Embryonic facial prominence (tissue), 1 donor: ENCODE results near the gene THOC2.
"Not testable (repeated sequence)": the region's sequence is repeated elsewhere in the genome, so short reads cannot be mapped to it uniquely, and the experiment has no call there.

Experiments used
- DNase-seq: peaks from one replicate; pipeline ENCODE4 v3.0.0-alpha.2; 2016; ENCODE audit errors: extremely low spot score

The THOC2 gene

DNA sequence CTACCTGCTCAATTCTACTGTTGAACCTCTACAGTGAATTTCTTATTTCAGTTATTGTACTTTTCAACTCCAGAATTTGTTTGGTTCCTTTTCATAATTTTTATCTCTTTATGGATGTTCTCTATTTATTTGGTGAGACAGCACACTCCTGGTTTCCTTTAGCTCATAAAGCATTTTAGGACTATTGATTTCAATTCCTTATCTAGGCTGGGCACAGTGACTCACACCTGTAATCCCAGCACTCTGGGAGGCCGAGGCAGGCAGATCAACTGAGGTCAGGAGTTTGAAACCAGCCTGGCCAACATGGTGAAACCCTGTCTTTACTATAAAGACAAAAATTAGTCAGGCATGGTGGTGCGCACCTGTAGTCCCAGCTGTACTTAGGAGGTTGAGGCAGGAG, 57.7 kb downstream of the THOC2 start:
- DNase-seq = no peak

DNA sequence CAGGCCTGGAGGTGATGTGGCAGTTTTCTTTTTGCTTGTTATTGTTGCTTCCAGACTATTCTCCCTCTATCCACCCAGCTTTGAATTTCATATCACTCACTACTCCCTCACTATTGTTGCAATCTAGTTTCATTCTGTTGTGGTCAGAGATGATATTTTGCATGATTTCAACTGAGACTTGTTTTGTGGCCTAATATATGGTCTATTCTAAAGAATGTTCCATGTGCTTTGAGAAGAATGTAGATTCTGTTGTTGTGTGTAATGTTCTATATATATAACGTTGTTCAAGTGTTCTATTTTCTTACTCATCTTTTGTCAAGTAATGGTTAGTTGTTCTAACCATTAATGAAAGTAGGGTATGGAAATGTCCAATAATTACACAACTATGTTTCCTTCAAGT, 59.0 kb downstream of the THOC2 start:
- DNase-seq = no peak

DNA sequence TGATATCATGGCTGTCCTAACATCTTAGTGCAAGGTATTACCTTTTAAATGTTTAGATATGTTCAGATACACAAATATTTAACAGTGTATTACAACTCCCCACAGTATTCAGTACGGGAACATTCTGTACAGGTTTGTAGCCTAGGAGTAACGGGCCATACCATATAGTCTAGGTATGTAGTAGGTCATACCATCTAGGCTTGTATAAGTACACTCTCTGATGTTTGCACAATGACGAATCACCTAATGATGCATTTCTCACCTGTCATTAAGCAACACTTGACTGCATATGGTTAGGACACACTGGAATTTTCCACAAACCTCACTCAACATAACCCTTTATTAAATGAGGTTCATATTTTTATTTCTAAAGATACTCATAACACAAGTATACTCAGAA, 67.7 kb downstream of the THOC2 start:
- no peak for DNase-seq

DNA sequence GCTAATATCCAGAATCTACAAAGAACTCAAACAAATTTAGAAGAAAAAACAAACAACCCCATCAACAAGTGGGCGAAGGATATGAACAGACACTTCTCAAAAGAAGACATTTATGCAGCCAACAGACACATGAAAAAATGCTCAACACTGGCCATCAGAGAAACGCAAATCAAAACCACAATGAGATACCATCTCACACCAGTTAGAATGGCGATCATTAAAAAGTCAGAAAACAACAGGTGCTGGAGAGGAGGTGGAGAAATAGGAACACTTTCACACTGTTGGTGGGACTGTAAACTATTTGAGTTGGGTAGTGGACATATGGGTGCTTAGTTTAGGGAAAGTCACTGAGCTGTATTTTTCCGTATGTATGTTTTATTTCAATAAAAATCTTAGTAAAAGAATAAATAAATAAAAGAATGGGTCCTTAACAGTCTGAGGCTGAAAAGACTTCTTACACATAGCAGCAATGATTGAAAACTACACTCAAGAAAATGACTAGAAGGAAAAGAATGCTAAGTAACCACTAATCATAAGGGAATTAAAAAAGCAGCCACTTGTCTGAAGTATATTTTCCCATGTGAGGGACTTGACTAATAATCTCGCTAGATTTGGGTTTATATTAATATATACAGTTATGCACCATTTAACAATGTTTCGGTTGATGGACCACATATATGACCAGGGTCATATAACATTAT, 68.2 kb downstream of the THOC2 start:
- DNase-seq = not testable (repeated sequence)

DNA sequence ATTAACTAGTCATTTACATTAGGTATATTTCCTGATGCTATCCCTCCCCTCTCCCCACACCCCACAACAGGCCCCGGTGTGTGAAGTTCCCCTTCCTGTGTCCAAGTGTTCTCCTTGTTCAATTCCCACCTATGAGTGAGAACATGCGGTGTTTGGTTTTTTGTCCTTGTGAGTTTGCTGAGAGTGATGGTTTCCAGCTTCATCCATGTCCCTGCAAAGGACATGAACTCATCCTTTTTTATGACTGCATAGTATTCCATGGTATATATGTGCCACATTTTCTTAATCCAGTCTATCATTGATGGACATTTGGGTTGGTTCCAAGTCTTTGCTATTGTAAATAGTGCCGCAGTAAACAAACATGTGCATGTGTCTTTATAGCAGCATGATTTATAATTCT, 69.1 kb downstream of the THOC2 start:
- not testable (repeated sequence) for DNase-seq

DNA sequence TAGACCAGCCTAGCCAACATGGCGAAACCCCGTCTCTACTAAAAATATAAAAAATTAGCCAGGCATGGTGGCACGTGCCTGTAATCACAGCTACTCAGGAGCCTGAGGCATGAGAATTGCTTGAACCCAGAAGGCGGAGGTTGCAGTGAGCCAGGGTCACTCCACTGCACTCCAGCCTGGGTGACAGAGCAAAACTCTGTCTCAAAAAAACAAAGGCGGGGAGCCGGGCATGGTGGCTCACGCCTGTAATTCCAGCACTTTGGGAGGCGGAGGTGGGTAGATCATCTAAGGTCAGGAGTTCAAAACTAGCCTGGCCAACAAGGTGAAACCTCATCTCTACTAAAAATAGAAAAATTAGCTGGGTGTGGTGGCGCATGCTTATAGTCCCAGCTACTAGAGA, 76.3 kb downstream of the THOC2 start:
- DNase-seq = not testable (repeated sequence)

DNA sequence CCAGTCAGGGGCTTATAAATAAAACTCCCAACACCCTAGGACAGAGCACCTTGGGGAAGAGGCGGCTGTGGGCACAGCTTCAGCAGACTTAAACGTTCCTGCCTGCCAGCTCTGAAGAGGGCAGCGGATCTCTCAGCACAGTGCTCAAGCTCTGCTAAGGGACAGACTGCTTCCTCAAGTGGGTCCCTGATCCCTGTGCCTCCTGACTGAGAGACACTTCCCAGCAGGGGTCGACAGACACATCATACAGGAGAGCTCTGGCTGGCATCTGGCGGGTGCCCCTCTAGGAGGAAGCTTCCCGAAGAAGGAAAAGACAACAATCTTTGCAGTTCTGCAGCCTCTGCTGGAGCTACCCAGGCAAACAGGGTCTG, 84.1 kb downstream of the THOC2 start:
- not testable (repeated sequence) for DNase-seq

DNA sequence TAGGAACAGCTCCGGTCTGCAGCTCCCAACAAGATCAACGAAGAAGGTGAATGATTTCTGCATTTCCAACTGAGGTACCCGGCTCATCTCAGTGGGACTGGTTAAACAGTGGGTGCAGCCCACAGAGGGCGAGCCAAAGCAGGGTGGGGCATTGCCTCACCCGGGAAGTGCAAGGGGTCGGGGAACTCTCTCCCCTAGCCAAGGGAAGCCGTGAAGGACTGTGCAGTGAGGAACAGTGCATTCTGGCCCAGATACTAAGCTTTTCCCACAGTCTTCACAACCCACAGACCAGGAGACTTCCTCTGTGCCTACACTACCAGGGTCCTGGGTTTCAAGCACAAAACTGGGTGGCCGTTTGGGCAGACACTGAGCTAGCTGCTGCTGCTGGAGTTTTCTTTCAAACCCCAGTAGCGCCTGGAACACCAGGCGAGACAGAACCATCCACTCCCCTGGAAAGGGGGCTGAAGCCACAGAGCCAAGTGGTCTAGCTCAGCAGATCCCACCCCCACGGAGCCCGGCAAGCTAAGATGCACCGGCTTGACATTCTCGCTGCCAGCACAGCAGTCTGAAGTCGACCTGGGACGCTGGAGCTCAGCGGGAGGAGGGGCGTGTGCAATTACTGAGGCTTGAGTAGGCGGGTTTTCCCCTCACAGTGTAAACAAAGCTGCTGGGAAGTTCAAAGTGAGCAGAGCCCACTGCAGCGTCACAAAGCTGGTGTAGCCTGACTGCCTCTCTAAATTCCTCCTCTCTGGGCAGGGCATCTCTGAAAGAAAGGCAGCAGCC, 84.6 kb downstream of the THOC2 start:
- no peak for DNase-seq

DNA sequence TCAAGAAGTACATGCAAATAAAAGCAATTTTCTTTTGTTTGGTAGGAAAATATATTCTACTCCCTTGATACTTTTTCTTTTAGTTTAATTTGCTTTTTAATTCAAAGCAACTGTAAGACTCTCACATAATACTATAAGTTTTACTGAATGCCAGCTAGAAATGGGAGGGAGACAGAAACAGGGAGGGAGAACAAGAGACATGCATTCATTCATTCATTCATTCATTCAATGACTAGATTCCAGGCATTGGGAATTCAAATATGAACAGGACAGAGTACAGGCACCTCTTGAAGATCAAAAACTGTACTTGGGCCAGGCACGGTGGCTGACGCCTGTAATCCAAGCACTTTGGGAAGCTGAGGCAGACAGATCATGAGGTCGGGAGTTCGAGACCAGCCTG, 85.6 kb downstream of the THOC2 start:
- DNase-seq = no peak

DNA sequence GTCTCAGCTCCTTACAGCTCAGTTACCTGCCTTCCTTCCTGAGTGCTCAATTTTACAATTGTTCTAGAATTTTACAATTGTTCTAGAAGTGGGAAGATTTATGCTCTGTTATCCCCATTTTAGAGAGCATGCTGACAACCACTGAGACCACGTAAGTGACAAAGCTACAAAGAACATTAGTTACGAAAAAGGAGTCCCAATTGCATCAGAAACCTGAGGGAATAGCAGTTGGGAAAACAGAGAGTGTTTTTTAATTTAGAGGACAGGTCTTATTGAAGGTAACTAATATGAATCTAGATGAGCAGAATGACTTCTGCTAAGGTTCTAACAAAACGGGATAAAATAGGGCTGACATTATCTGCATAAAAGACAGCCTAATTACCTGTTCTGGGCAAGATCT, 103.3 kb downstream of the THOC2 start:
- DNase-seq = no peak

DNA sequence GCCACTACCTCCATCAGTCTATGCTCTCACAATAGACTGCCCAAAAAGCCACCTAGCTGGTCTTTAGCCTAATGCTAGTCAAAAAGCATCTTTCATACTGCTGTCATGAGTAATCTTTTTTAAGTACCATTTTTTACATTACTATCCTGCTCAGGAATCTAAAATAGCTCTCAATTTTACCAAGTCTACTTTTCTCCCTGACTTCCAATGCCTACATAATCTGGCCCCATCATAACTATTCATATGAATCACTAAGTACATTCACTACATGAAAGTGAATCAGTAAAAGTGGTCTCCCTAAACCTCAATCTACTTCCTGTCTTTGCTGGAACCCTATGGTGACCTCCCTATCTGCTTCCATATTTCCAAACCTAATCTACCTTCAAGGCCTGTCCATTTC, 105.9 kb downstream of the THOC2 start:
- no peak for DNase-seq

DNA sequence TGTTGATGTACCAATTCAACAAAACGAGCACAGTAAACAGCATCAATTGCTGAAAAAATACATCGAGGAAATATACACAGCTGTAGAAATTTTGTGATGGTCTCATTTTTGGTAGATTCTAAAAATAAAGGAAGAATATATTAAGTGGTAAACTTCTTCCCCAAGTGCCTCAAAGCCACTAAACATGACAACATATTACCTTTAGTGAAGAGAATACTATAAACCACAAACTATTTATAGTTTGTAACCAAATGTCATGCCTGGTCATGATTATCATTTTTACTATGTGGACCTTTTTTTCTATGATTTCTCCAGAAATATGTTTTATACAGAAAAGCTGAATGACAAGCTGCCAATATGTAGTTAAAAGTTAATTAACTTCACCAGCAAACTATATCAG, 106.9 kb downstream of the THOC2 start:
- no peak for DNase-seq

DNA sequence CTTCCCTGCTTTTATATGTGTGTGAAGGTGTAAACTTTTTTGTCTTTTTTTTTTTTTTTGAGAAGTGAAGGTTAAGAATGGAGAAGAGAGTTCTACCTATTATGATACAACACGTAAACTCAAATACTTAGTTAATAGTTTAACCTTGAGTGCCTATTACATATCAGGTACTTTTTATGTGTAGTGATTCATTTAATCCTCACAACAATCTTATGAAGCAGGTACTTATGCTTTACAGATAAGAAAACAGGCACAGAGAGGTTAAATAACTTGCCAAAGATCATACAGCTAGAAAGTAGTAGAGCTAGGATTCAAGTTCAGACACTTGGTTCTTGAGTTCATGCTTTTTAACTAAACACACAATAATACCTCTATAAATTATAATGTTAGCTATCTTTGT, 107.4 kb downstream of the THOC2 start:
- DNase-seq = no peak

DNA sequence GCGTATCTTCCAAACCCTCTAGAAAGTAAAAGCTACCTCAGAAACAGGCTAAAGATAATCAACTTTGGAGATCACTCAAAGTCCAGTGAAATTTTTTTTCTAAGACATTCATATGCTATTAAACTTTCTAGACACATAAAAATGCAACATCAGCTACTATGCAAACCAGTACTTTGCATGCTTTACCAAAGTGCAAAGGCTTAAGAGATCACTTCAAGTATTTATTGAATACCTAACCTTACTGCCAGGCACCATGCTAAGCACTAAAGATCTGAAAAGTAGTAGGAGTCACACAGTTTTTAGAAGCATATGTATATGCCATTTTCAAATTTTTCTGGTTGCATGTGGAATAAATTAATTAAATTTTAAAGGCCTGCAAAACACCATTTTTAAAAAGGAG, 115.8 kb downstream of the THOC2 start:
- DNase-seq = no peak

DNA sequence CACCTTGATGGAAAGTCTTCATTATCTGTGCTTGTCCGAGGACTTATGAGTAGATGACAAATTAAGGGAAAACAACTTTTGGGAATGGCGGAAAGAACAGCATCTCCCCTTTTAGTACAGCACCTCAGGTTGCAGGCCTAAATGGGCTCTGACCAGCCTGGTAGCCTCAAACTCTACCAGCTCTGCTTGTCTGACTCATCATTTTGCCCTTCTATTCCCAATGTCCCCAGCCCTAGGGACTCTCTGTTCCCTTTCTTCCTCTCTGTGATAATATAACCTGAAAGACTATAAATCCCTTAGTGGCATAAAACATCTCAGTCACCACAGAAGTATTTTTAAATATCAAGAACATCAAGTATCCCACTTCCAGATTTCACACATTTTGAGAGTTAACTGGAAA, 121.9 kb downstream of the THOC2 start:
- no peak for DNase-seq

DNA sequence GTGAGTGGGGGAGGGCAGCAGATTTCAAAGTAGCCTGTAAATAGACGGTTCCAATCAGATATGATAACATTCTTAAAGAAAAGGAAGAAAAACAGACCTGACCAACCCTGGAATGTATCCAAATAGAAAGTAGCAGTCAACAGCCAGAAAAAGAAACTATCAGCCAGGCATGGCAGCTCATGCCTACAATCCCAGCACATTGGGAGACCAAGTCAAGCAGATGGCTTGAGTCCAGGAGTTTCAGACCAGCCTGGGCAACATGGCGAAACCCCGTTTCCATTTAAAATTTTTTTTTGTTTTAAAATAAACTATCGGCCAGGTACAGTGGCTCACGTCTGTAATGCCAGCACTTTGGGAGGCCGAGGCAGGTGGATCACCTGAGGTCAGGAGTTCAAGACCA, 125.0 kb downstream of the THOC2 start:
- no peak for DNase-seq

DNA sequence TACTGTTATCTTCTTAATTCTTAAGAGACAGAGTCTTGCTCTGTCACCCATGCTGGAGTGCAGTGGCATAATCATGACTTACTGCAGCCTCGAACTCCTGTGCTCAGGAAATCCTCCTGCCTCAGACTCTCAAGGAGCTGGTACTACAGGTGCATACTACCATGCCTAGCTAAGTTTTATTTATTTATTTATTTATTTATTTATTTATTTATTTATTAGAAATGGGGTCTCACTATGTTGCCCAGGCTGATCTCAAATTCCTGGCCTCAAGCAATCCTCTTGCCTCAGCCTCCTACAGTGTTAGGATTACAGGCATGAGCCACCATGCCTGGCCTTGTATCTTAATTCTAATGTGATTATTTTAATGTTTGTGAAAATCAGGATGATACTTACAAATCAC, 125.6 kb downstream of the THOC2 start:
- DNase-seq = no peak

DNA sequence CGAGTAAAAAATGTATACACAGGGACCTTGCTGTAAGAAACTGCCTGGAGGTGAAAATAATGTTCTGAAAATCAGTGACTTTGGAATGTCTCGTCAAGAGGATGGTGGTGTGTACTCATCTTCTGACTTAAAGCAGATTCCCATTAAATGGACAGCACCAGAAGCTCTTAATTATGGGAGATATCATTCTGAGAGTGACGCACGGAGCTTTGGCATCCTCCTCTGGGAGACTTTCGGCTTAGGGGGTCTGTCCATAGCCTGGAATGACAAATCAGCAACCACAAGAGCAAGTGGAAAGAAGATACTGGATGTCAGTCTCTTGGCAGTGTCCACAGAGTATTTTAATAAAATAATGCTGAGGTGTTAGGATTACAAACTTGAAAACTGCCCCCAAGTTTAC, 129.4 kb downstream of the THOC2 start:
- no peak for DNase-seq

DNA sequence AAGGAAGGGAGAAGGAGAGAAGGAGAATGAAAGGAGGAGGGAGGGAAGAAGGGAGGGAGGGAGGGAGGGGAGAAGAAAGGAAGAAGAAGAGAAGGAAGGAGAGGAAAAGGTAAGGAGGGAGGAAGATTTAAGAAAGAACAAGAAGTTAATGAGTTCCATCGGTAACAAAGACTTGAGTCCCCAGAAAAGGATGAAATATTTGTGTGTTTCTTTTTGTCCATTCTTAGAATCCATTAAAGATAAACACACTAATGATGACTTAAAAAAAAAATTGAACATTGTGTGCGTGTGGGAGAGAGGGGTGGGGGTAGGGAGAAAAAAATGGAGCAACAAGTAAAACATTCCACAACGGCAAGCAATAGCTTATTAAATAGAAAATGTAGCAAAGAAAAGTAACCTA, 131.4 kb downstream of the THOC2 start:
- no peak for DNase-seq

DNA sequence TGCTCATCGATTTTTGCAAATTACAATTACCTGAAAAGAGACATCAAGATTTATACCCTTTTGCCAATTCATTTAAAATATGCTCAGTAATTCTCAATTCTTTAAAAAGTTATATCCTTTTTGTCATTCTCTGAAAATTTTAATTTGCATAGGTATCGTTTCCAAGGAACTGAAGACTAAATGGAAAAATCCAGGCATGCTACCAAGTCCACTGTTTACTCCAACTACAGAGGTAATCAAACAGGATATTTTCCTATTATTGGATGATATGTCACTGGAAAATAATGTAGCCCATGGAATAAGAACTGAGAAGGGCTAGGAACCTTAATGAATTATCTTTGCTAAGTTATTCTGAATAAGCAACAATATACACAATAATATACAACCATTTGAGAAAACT, 132.7 kb downstream of the THOC2 start:
- DNase-seq = no peak

DNA sequence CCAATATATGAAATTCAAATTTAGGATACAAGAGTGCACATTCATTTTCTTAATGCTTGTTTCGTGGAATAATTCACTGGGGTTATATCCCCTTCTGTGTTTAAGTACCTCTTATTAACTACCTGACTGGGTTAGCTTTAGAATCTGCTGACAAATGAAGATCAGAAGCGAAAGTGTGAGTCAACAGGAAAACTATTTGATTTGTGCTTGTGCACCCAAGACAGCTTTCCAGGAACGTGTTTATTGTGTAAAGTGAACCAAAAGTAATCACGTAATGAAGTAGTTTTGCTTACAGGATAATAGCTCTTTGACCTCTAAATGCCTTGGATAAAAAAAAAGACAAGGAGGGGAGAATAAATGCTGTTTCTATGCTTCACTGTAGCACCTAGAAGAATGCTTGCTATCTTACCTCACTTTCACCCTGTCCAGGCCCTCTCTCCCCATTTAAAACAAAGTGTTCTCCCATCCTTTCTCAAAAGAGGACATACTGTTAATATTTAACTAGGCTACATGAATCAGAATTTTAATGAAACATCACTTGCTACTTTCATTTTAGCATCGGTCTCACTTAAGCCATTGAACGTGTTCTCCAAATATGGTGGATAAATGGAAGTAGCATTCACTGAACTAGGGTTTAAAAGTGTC, 141.9 kb downstream of the THOC2 start:
- no peak for DNase-seq

DNA sequence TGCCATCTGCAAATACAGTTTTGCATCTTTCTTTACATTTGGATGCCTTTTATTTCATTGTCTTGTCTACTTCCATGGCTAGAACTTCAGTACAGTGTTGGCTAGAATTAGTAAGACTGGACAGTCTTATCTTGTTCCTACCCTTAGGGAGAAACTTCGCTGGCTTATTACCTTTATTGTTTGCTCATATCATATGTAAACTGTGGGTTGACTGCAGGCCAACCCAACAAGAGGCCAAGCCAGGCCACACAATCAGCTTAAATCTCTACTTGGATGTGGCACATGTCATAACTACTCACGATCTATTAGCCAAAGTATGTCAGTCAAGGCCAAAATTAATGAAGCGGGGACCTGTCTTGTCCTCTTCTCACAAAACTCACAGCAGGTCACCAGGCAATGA, 144.1 kb downstream of the THOC2 start:
- no peak for DNase-seq

DNA sequence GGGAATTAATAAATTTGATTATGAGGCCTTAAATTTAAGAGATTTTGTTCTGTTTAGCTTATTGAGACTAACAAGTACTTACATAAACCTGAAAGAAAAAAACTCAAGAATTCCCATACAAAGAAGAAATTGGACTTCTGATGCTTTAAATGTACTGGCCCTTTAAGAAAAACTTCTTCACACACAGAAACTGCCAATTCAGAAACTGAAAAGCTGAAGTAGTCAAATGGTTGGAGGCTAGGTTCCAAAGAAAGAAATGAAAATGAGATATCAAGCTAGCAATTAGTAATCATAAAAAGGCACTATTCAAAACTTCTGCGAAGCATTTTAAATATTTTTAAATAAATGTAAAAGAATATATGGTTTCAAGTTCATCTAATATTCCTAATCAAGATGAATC, 151.3 kb downstream of the THOC2 start:
- DNase-seq = no peak
